IMR-90 (cell line): ENCODE results near the gene RGS16. TPM values are rescaled to one million over a fixed set of nuclear protein-coding genes. Genes with fewer than 3 reads are reported as not detected.

ENCODE experiments used
- ATAC-seq: fragments of 200-7000 bp; cut with Tn5 transposase; 2 replicates; pipeline ENCODE4 v1.9.1; 2020; ENCODE audit warnings: low read depth, mild to moderate bottlenecking, moderate library complexity
- BruUV-seq: library from RNA; stranded (reverse); fragments of 400-500 nt; replicated peaks from 2 replicates; lab custom pipeline; 2021; lab: Mats Ljungman, UMichigan
- CTCF ChIA-PET: fragments of 300-600 bp; formaldehyde crosslinking; extraction: SDS; loops from one replicate; lab custom pipeline; 2021; ENCODE audit warnings: antibody characterized with exemption; lab: Yijun Ruan, JAX
- POLR2A ChIA-PET: fragments of 300-600 bp; sonication (Branson Sonifier 250); formaldehyde crosslinking; loops from one replicate; lab custom pipeline; 2022; ENCODE audit warnings: antibody characterized with exemption; ENCODE audit not compliant: unreplicated experiment; lab: Charles Lee
- DNase-seq: peaks from one replicate; pipeline ENCODE4 v3.0.0; 2013
- H2AFZ ChIP-seq: replicated peaks from 2 replicates; pipeline ENCODE3; 2013; ENCODE audit warnings: low read length, mild to moderate bottlenecking; ENCODE audit not compliant: poor library complexity
- H2AK5ac ChIP-seq: 2 replicates; pipeline ENCODE4 v1.6.1; 2013; ENCODE audit warnings: low read depth, low read length, inconsistent platforms
- H2AK9ac ChIP-seq: replicated peaks from 2 replicates; pipeline ENCODE3; 2013; ENCODE audit warnings: mild to moderate bottlenecking, low read depth, low read length, moderate library complexity; ENCODE audit not compliant: poor library complexity
- H2BK120ac ChIP-seq: 2 replicates; pipeline ENCODE4 v1.6.1; 2013; ENCODE audit warnings: low read depth, low read length, inconsistent platforms
- H2BK15ac ChIP-seq: 3 replicates; pipeline ENCODE4 v1.6.1; 2013; ENCODE audit warnings: low read depth, low read length, inconsistent platforms
- H2BK20ac ChIP-seq: 2 replicates; pipeline ENCODE4 v1.6.1; 2013; ENCODE audit warnings: low read depth, mild to moderate bottlenecking, inconsistent platforms, low read length, moderate library complexity
- H2BK5ac ChIP-seq: 2 replicates; pipeline ENCODE4 v1.6.1; 2013; ENCODE audit warnings: mild to moderate bottlenecking, low read depth, low read length, inconsistent platforms; ENCODE audit not compliant: poor library complexity, severe bottlenecking
- H3K14ac ChIP-seq: replicated peaks from 2 replicates; pipeline ENCODE4 v1.6.1; 2013; ENCODE audit warnings: low read depth, low read length, inconsistent platforms
- H3K18ac ChIP-seq: 2 replicates; pipeline ENCODE4 v1.6.1; 2013; ENCODE audit warnings: low read depth, low read length, control low read depth
- H3K23ac ChIP-seq: 2 replicates; pipeline ENCODE4 v1.6.1; 2013; ENCODE audit warnings: low read depth, low read length, inconsistent platforms
- H3K27ac ChIP-seq: 2 replicates; pipeline ENCODE4 v1.5.1; 2013; ENCODE audit warnings: mild to moderate bottlenecking, control low read depth, low read length; ENCODE audit not compliant: insufficient read depth
- H3K27me3 ChIP-seq: 2 replicates; pipeline ENCODE4 v1.6.1; 2013; ENCODE audit warnings: low read length; ENCODE audit not compliant: control insufficient read depth, insufficient read depth
- H3K36me3 ChIP-seq: 2 replicates; pipeline ENCODE4 v1.6.1; 2013; ENCODE audit warnings: low read length, mixed read lengths; ENCODE audit not compliant: control insufficient read depth, insufficient read depth
- H3K4ac ChIP-seq: 2 replicates; pipeline ENCODE4 v1.6.1; 2013; ENCODE audit warnings: low read depth, low read length, inconsistent platforms
- H3K4me1 ChIP-seq: 2 replicates; pipeline ENCODE4 v1.6.1; 2013; ENCODE audit warnings: low read length, mixed read lengths; ENCODE audit not compliant: control insufficient read depth, insufficient read depth
- H3K4me2 ChIP-seq: 2 replicates; pipeline ENCODE4 v1.6.1; 2013; ENCODE audit warnings: low read depth, mild to moderate bottlenecking, control low read depth, low read length, moderate library complexity
- H3K4me3 ChIP-seq: 2 replicates; pipeline ENCODE4 v1.5.1; 2013; ENCODE audit warnings: low read depth, mild to moderate bottlenecking, control low read depth, low read length, moderate library complexity; ENCODE audit not compliant: insufficient read depth
- H3K56ac ChIP-seq: 2 replicates; pipeline ENCODE4 v1.6.1; 2013; ENCODE audit warnings: low read length, inconsistent platforms; ENCODE audit not compliant: insufficient read depth; ENCODE audit errors: extremely low read depth
- H3K79me1 ChIP-seq, 2 experiments: 2 replicates each; pipeline ENCODE4 v1.6.1; 2013; ENCODE audit warnings: low read length in 2 of 2, inconsistent platforms in 1 of 2, low read depth in 1 of 2
- H3K9ac ChIP-seq: 2 replicates; pipeline ENCODE4 v1.6.1; 2013; ENCODE audit warnings: low read depth, low read length, control low read depth
- H3K9me1 ChIP-seq: 2 replicates; pipeline ENCODE4 v1.6.1; 2013; ENCODE audit warnings: low read length, inconsistent platforms; ENCODE audit not compliant: insufficient read depth
- H3K9me3 ChIP-seq: 2 replicates; pipeline ENCODE4 v1.6.1; 2013; ENCODE audit warnings: low read length; ENCODE audit not compliant: control insufficient read depth, insufficient read depth
- H4K20me1 ChIP-seq: 2 replicates; pipeline ENCODE4 v1.6.1; 2013; ENCODE audit warnings: low read length, inconsistent platforms; ENCODE audit not compliant: insufficient read depth
- H4K5ac ChIP-seq: 2 replicates; pipeline ENCODE4 v1.6.1; 2013; ENCODE audit warnings: mild to moderate bottlenecking, low read depth, low read length, control low read depth
- H4K8ac ChIP-seq, 2 experiments: 2 replicates each; pipeline ENCODE4 v1.6.1; 2013; ENCODE audit warnings: low read depth in 2 of 2, low read length in 2 of 2, control low read depth in 1 of 2, inconsistent platforms in 1 of 2
- H4K91ac ChIP-seq: 2 replicates; pipeline ENCODE4 v1.6.1; 2013; ENCODE audit warnings: low read depth, low read length, inconsistent platforms; ENCODE audit not compliant: insufficient read depth
- CTCF ChIP-seq: conservative IDR thresholded peaks from 2 replicates; pipeline ENCODE4 v1.5.1; 2012; ENCODE audit warnings: mild to moderate bottlenecking, low read depth, low read length, improper control_type of control experiment
- FOS ChIP-seq: fragments of 150-350 bp; IDR thresholded peaks from 2 replicates; pipeline ENCODE4 v1.6.1; 2016; ENCODE audit warnings: low read depth, low read length
- MAZ ChIP-seq: IDR thresholded peaks from 2 replicates; pipeline ENCODE4 v1.6.1; 2012; ENCODE audit warnings: low read depth, mild to moderate bottlenecking, low read length, improper control_type of control experiment, moderate library complexity, borderline replicate concordance
- NFE2L2 ChIP-seq: fragments of 150-350 bp; IDR thresholded peaks from 2 replicates; pipeline ENCODE4 v1.6.1; 2016; ENCODE audit warnings: low read depth, mild to moderate bottlenecking, low read length
- RAD21 ChIP-seq: IDR thresholded peaks from 2 replicates; pipeline ENCODE4 v1.6.1; 2012; ENCODE audit warnings: low read length, improper control_type of control experiment
- WGBS, 2 experiments: methylation state at CpG; one replicate each; pipeline versions ENCODE4 v1.1.5 to v1.1.7; 2013; ENCODE audit warnings: missing lambda C conversion rate in 2 of 2; ENCODE audit not compliant: insufficient read length in 1 of 2; ENCODE audit errors: extremely low coverage in 2 of 2; 5-methylcytosine and 5-hydroxymethylcytosine counted together
- dilution Hi-C: fragments of 300-500 bp; cut with HindIII; formaldehyde crosslinking; loops from one replicate; pipeline ENCODE4 v1.14.3; 2018; ENCODE audit warnings: low sequenced_read_pairs; ENCODE audit not compliant: unreplicated experiment
- in situ Hi-C: fragments of 300-500 bp; cut with MboI; formaldehyde crosslinking; loops from 3 replicates; pipeline ENCODE4 v1.14.3; 2019; ENCODE audit warnings: low sequenced_read_pairs, inconsistent platforms, mixed read lengths
- intact Hi-C: fragments of 100-400 bp; cut with micrococcal nuclease; formaldehyde crosslinking; loops from 2 replicates; pipeline ENCODE4 v1.10.0; 2022
- polyA plus RNA-seq, 3 experiments: library from polyadenylated mRNA; depleted of rRNA; stranded (reverse); fragments of >200 nt; gene quantifications; 2 replicates each; pipeline ENCODE4 v1.2.3, GENCODE V29; 2012; ENCODE audit warnings: low replicate concordance in 1 of 3
- total RNA-seq: library from RNA; depleted of rRNA; stranded (reverse); fragments of >200 nt; gene quantifications from 2 replicates; pipeline ENCODE4 v1.2.3, GENCODE V29; 2012

The RGS16 gene
- total and polyA plus RNA-seq, 2 of the 4 experiments (the other 2 are of a cell fraction): 0.15 to 0.18 TPM

DNA sequence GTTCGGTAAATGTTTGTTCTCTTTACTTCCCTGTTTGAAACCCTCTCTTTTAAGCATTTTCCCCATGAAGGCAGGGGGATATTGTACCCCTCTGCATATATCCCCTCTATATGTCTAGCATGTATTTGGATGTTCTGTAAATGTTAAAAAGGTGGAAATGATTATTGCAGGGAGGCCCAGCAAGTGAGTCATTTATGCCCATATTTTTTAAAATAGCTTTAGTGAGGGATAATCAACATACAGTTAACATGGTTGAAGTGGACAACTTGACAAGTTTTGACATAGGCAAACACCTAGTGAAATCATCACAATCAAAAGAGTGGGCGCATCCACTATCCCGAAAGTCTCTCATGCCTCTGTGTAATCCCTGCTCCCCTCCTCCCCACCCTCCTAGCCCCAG is 20.8 kb upstream of the RGS16 start:
- Histone ChIP-seq H3K23ac (no peak overlapping the region), H3K4me3 (no peak overlapping the region), H3K4me2 (no peak overlapping the region), H2BK20ac (no peak overlapping the region), H2BK15ac (no peak overlapping the region), H2AK9ac (no peak overlapping the region), H3K27me3 (peaks cover 11% of the 10 kb centered on the region), H3K27ac (no peak overlapping the region), H3K9ac (no peak overlapping the region), H3K4me1 (no peaks in the 10 kb centered on the region), H3K18ac (no peak overlapping the region), H2BK5ac (no peak overlapping the region), H2BK120ac (no peak overlapping the region), H3K56ac (no peak overlapping the region), H4K8ac (no peak overlapping the region), H3K36me3 (no peaks in the 10 kb centered on the region), H3K79me1 (no peaks in the 10 kb centered on the region), H4K5ac (no peak overlapping the region), H3K4ac (no peak overlapping the region), H4K20me1 (no peaks in the 10 kb centered on the region), H2AK5ac (no peak overlapping the region), H2AFZ (no peak overlapping the region), H4K91ac (no peak overlapping the region), H3K9me3 (no peaks in the 10 kb centered on the region), H3K9me1 (no peaks in the 10 kb centered on the region), H3K14ac (no peak overlapping the region)
- 100% methylated on average over 1 of the region's 3 CpGs; no CpG with 5 or more reads in 1 of the 2 experiments for WGBS, 2 experiments
- dilution Hi-C loops (no loop called here), in situ Hi-C loops (no loop called here), intact Hi-C loops (no loop called here)
- ATAC-seq (no peak), DNase-seq (no peak)
- POLR2A ChIA-PET: no interaction called here
- no peak for TF ChIP-seq RAD21
- no peak for TF ChIP-seq FOS
- TF ChIP-seq CTCF: no peak
- TF ChIP-seq NFE2L2: no peak
- TF ChIP-seq MAZ: no peak
- CTCF ChIA-PET: no interaction called here
- BruUV-seq: no TSS peak
